Activated CD4-positive, alpha-beta T cell treated with anti-CD3 and anti-CD28 coated beads, Interleukin-2, amount 50 U/mL, for 16 hours (primary cell): ENCODE results near the gene SLC46A1.
A peak's percentile ranks its signal among the peaks of the same experiment; 100 is the strongest.

Source experiments
- DNase-seq: peaks from one replicate; pipeline ENCODE4 v3.0.0-alpha.2; 2020

The SLC46A1 gene

GRCh38 chr17:28402844-28403243 lies 3.2 kb downstream of the SLC46A1 start:
- DNase-seq, result no peak

GRCh38 chr17:28402224-28402630 lies 3.8 kb downstream of the SLC46A1 start:
- DNase-seq, result no peak

- no peak for DNase-seq
Measured at GRCh38 chr17:28399808-28400207, 6.2 kb downstream of the SLC46A1 start.

GRCh38 chr17:28398280-28398981 lies 7.6 kb downstream of the SLC46A1 start:
- DNase-seq, result no peak

GRCh38 chr17:28397687-28398279 lies 8.2 kb downstream of the SLC46A1 start:
- DNase-seq, result no peak

GRCh38 chr17:28397275-28397674 lies 8.7 kb downstream of the SLC46A1 start:
- no peak for DNase-seq

GRCh38 chr17:28396635-28397239 lies 9.3 kb downstream of the SLC46A1 start:
- no peak for DNase-seq

GRCh38 chr17:28395968-28396367 lies 10.0 kb downstream of the SLC46A1 start:
- no peak for DNase-seq

- no peak for DNase-seq
Measured at GRCh38 chr17:28395426-28395825, 10.6 kb downstream of the SLC46A1 start.

- DNase-seq, result no peak
Measured at GRCh38 chr17:28394337-28395116, 11.5 kb downstream of the SLC46A1 start.

GRCh38 chr17:28392491-28392890 lies 13.5 kb downstream of the SLC46A1 start:
- DNase-seq, result no peak

- no peak for DNase-seq
Measured at GRCh38 chr17:28391401-28391800, 14.6 kb downstream of the SLC46A1 start.

- no peak for DNase-seq
Measured at GRCh38 chr17:28390984-28391383, 15.0 kb downstream of the SLC46A1 start.

GRCh38 chr17:28390563-28390962 lies 15.4 kb downstream of the SLC46A1 start:
- no peak for DNase-seq

GRCh38 chr17:28390141-28390540 lies 15.9 kb downstream of the SLC46A1 start:
- no peak for DNase-seq

- no peak for DNase-seq
Measured at GRCh38 chr17:28388106-28388505, 17.9 kb downstream of the SLC46A1 start.

GRCh38 chr17:28386391-28386790 lies 19.6 kb downstream of the SLC46A1 start:
- no peak for DNase-seq

- no peak for DNase-seq
Measured at GRCh38 chr17:28385406-28385805, 20.6 kb downstream of the SLC46A1 start.

GRCh38 chr17:28385037-28385400 lies 21.0 kb downstream of the SLC46A1 start:
- DNase-seq, result no peak

GRCh38 chr17:28384281-28385036 lies 21.6 kb downstream of the SLC46A1 start:
- DNase-seq, result peak; percentile 71

GRCh38 chr17:28381141-28381825 lies 24.7 kb downstream of the SLC46A1 start:
- DNase-seq, result peak; percentile 22
